ENCODE results near the gene RIMBP2.
"Not testable (repeated sequence)": the region's sequence is repeated elsewhere in the genome, so short reads cannot be mapped to it uniquely, and the experiment has no call there.

The RIMBP2 gene

GRCh38 chr12:130649101-130650045 lies 66.7 kb downstream of the RIMBP2 start:
- no peak overlapping the region for H3K4me3 ChIP-seq (ENCODE audit: low read depth, low read length)
- no peak for TF ChIP-seq CTCF (IDR thresholded peaks at IDR 0.05; ENCODE audit: borderline replicate concordance, insufficient read depth, low read depth, low read length)

- no peak overlapping the region for H3K4me3 ChIP-seq (ENCODE audit: low read depth, low read length)
- TF ChIP-seq CTCF (IDR thresholded peaks at IDR 0.05; ENCODE audit: borderline replicate concordance, insufficient read depth, low read depth, low read length), result no peak
These were observed 68.3 kb downstream of the RIMBP2 start for GRCh38 chr12:130647814-130648213.

GRCh38 chr12:130646716-130647370 lies 69.3 kb downstream of the RIMBP2 start:
- H3K4me3 ChIP-seq (ENCODE audit: low read depth, low read length), result no peak overlapping the region
- no peak for TF ChIP-seq CTCF (IDR thresholded peaks at IDR 0.05; ENCODE audit: borderline replicate concordance, insufficient read depth, low read depth, low read length)

GRCh38 chr12:130646191-130646590 lies 69.9 kb downstream of the RIMBP2 start:
- H3K4me3 ChIP-seq (ENCODE audit: low read depth, low read length), result not testable (repeated sequence)

- H3K4me3 ChIP-seq (ENCODE audit: low read depth, low read length), result no peak overlapping the region
- no peak for TF ChIP-seq CTCF (IDR thresholded peaks at IDR 0.05; ENCODE audit: borderline replicate concordance, insufficient read depth, low read depth, low read length)
These were observed 70.3 kb downstream of the RIMBP2 start for GRCh38 chr12:130645751-130646150.

GRCh38 chr12:130644566-130644965 lies 71.5 kb downstream of the RIMBP2 start:
- TF ChIP-seq CTCF (IDR thresholded peaks at IDR 0.05; ENCODE audit: borderline replicate concordance, insufficient read depth, low read depth, low read length), result no peak
- H3K4me3 ChIP-seq (ENCODE audit: low read depth, low read length), result no peak overlapping the region

- H3K4me3 ChIP-seq (ENCODE audit: low read depth, low read length), result no peak overlapping the region
- TF ChIP-seq CTCF (IDR thresholded peaks at IDR 0.05; ENCODE audit: borderline replicate concordance, insufficient read depth, low read depth, low read length), result no peak
These were observed 72.0 kb downstream of the RIMBP2 start for GRCh38 chr12:130644146-130644545.

All from GM12875 (cell line).